DMS114 treated with DMSO at 0.1 percent for 48 hours (cell line): ENCODE data around the gene SKP1.

Experiments
- DNase-seq: peaks from one replicate; lab custom pipeline; 2025; ENCODE audit not compliant: unreplicated experiment; lab: John Stamatoyannopoulos, UW

The SKP1 gene

GRCh38 chr5:134143944-134144941 lies 32.5 kb downstream of the SKP1 start:
- DNase-seq, result no peak

GRCh38 chr5:134143431-134143830 lies 33.3 kb downstream of the SKP1 start:
- DNase-seq, result no peak

GRCh38 chr5:134142806-134143205 lies 33.9 kb downstream of the SKP1 start:
- no peak for DNase-seq

GRCh38 chr5:134142052-134142451 lies 34.7 kb downstream of the SKP1 start:
- no peak for DNase-seq

- DNase-seq, result no peak
Observed at GRCh38 chr5:134141331-134142050, 35.3 kb downstream of the SKP1 start.

GRCh38 chr5:134140530-134141201 lies 36.1 kb downstream of the SKP1 start:
- peak; percentile 39 for DNase-seq

GRCh38 chr5:134139891-134140469 lies 36.8 kb downstream of the SKP1 start:
- DNase-seq, result no peak

- DNase-seq, result no peak
Observed at GRCh38 chr5:134139377-134139851, 37.3 kb downstream of the SKP1 start.

GRCh38 chr5:134138416-134139376 lies 38.1 kb downstream of the SKP1 start:
- DNase-seq, result no peak

GRCh38 chr5:134136771-134137170 lies 40.0 kb downstream of the SKP1 start:
- no peak for DNase-seq

GRCh38 chr5:134136221-134136631 lies 40.5 kb downstream of the SKP1 start:
- no peak for DNase-seq

GRCh38 chr5:134135091-134135655 lies 41.6 kb downstream of the SKP1 start:
- no peak for DNase-seq

GRCh38 chr5:134133995-134134541 lies 42.7 kb downstream of the SKP1 start:
- DNase-seq, result no peak

GRCh38 chr5:134133188-134133994 lies 43.4 kb downstream of the SKP1 start:
- DNase-seq, result no peak

GRCh38 chr5:134132372-134133187 lies 44.2 kb downstream of the SKP1 start:
- DNase-seq, result no peak

GRCh38 chr5:134131578-134132350 lies 45.0 kb downstream of the SKP1 start:
- DNase-seq, result no peak

GRCh38 chr5:134131165-134131564 lies 45.6 kb downstream of the SKP1 start:
- no peak for DNase-seq
